ENCODE results near the gene PDHX. TPM values are rescaled to one million over a fixed set of nuclear protein-coding genes. Genes with fewer than 3 reads are reported as not detected.

PDHX gene
- total and polyA plus RNA-seq, 2 of the 4 experiments (the other 2 are of a cell fraction), result 19.8 to 26.7 TPM

- no peak for DNase-seq
- no TSS peak for BruUV-seq (replicated peaks)
- no peak overlapping the region for H3K56ac ChIP-seq (ENCODE audit: extremely low read depth, insufficient read depth, low read length)
Observed at GRCh38 chr11:34874202-34874601, 42.2 kb upstream of the PDHX start.

More at GRCh38 chr11:34874202-34874601, 42.2 kb upstream of the PDHX start:
- WGBS, 2 experiments (ENCODE audit: extremely low coverage in 2 of 2, insufficient read length in 1 of 2), result no CpG with 5 or more reads among the region's 4 CpGs
- Histone ChIP-seq H3K27me3 (ENCODE audit: control insufficient read depth, insufficient read depth, low read length) (no peaks in the 10 kb centered on the region), H3K14ac (replicated peaks; ENCODE audit: low read depth, low read length) (no peak overlapping the region), H4K20me1 (ENCODE audit: insufficient read depth, low read length) (no peaks in the 10 kb centered on the region), H3K4me2 (ENCODE audit: low read depth, low read length) (no peak overlapping the region), H3K23ac (ENCODE audit: low read depth, low read length) (no peak overlapping the region), H2BK15ac (ENCODE audit: low read depth, low read length) (no peak overlapping the region), H3K9me1 (ENCODE audit: insufficient read depth, low read length) (no peaks in the 10 kb centered on the region), H3K27ac (ENCODE audit: insufficient read depth, low read length) (no peak overlapping the region), H3K9me3 (ENCODE audit: control insufficient read depth, insufficient read depth, low read length) (no peaks in the 10 kb centered on the region), H2BK120ac (ENCODE audit: low read depth, low read length) (no peak overlapping the region), H4K8ac (ENCODE audit: low read depth in 2 of 2, low read length in 2 of 2) (no peak overlapping the region), H3K9ac (ENCODE audit: low read depth, low read length) (no peak overlapping the region), H4K5ac (ENCODE audit: low read depth, low read length) (no peak overlapping the region), H2AK9ac (replicated peaks; ENCODE audit: low read depth, low read length, poor library complexity) (no peak overlapping the region), H2AFZ (replicated peaks; ENCODE audit: low read length, poor library complexity) (no peak overlapping the region), H2BK20ac (ENCODE audit: low read depth, low read length) (no peak overlapping the region), H3K18ac (ENCODE audit: low read depth, low read length) (no peak overlapping the region), H2BK5ac (ENCODE audit: low read depth, low read length, poor library complexity, severe bottlenecking) (no peak overlapping the region), H4K91ac (ENCODE audit: insufficient read depth, low read depth, low read length) (no peak overlapping the region), H3K79me1 (ENCODE audit: low read depth in 1 of 2, low read length in 2 of 2) (no peaks in the 10 kb centered on the region), H2AK5ac (ENCODE audit: low read depth, low read length) (no peak overlapping the region), H3K4ac (ENCODE audit: low read depth, low read length) (no peak overlapping the region), H3K36me3 (ENCODE audit: control insufficient read depth, insufficient read depth, low read length) (no peaks in the 10 kb centered on the region), H3K4me1 (ENCODE audit: control insufficient read depth, insufficient read depth, low read length) (no peaks in the 10 kb centered on the region), H3K4me3 (ENCODE audit: insufficient read depth, low read depth, low read length) (no peak overlapping the region)
- TF ChIP-seq FOS (IDR thresholded peaks at IDR 0.05; ENCODE audit: low read depth, low read length) (no peak), ELK1 (IDR thresholded peaks at IDR 0.05; ENCODE audit: borderline replicate concordance, low read depth, low read length) (no peak), MXI1 (IDR thresholded peaks at IDR 0.05; ENCODE audit: borderline replicate concordance, low read depth, low read length) (no peak), MAFK (IDR thresholded peaks at IDR 0.05; ENCODE audit: low read depth, low read length) (no peak), BHLHE40 (IDR thresholded peaks at IDR 0.05; ENCODE audit: low read depth, low read length) (no peak), CEBPB (IDR thresholded peaks at IDR 0.05; ENCODE audit: low read depth, low read length) (no peak), RAD21 (IDR thresholded peaks at IDR 0.05; ENCODE audit: low read length) (no peak), MAZ (IDR thresholded peaks at IDR 0.05; ENCODE audit: borderline replicate concordance, low read depth, low read length) (no peak), NFE2L2 (IDR thresholded peaks at IDR 0.05; ENCODE audit: low read depth, low read length) (no peak), RFX5 (IDR thresholded peaks at IDR 0.05; ENCODE audit: low read depth, low read length) (no peak), CTCF (conservative IDR thresholded peaks at IDR 0.05; ENCODE audit: low read depth, low read length) (no peak)
- ChIA-PET CTCF (no interaction called here), POLR2A (ENCODE audit: unreplicated experiment) (no interaction called here)
- dilution Hi-C loops (cut with HindIII; ENCODE audit: low sequenced_read_pairs, unreplicated experiment), result no loop called here
- in situ Hi-C loops (cut with MboI; ENCODE audit: low sequenced_read_pairs), result no loop called here
- ATAC-seq (ENCODE audit: low read depth), result no peak
- intact Hi-C loops (cut with micrococcal nuclease), result no loop called here
